D721Med (cell line): ENCODE measurements around the gene COBL.

ENCODE experiments used
- DNase-seq: peaks from one replicate; pipeline ENCODE4 v3.0.0; 2011; ENCODE audit warnings: low spot score; ENCODE audit not compliant: insufficient read length
- FAIRE-seq: peaks from 2 replicates; lab custom pipeline; 2011; peaks lifted over from hg19 to GRCh38; lab: Jason Lieb, UNC
- TF ChIP-seq, protein P1 (sequence below): IDR thresholded peaks from 2 replicates; pipeline ENCODE4 v1.5.1; 2012; ENCODE audit warnings: mild to moderate bottlenecking, control low read depth; ENCODE audit not compliant: insufficient read depth; ENCODE audit errors: missing control alignments

The COBL gene

DNA sequence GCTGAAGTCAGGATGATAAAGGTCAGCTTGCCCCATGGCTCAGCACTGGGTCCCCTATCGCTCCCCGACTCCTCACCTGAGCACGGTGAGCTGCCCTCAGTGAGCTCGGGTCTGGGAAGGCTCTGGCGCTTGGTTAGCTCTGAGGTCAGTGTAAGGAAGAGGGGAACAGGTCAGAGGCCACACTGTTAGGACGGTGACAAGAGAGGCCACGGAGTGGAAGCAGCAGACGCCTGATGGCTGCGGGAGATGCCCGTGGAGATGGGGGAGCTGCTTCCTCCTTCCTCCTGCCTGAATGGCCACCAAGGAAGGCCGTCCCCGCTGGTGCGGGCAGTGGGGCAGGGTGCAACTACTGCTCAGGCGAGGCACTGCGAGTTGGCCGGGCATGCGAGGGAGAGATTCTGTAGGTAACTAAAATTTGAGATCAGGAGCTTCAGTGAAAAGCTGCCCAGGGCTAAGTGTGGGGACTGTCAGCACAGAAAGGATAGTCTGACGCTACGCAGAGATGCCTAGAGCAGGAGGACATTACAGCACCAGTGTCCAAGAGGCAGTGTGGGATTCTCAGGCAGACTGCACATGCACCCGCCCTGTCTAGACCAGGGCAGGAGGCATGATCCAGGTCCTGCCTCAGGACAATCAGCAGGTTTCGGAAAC lies 302.6 kb downstream of the COBL start:
- DNase-seq (no peak), FAIRE-seq (no peak)
- TF ChIP-seq, protein P1, sequence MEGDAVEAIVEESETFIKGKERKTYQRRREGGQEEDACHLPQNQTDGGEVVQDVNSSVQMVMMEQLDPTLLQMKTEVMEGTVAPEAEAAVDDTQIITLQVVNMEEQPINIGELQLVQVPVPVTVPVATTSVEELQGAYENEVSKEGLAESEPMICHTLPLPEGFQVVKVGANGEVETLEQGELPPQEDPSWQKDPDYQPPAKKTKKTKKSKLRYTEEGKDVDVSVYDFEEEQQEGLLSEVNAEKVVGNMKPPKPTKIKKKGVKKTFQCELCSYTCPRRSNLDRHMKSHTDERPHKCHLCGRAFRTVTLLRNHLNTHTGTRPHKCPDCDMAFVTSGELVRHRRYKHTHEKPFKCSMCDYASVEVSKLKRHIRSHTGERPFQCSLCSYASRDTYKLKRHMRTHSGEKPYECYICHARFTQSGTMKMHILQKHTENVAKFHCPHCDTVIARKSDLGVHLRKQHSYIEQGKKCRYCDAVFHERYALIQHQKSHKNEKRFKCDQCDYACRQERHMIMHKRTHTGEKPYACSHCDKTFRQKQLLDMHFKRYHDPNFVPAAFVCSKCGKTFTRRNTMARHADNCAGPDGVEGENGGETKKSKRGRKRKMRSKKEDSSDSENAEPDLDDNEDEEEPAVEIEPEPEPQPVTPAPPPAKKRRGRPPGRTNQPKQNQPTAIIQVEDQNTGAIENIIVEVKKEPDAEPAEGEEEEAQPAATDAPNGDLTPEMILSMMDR = no peak

DNA sequence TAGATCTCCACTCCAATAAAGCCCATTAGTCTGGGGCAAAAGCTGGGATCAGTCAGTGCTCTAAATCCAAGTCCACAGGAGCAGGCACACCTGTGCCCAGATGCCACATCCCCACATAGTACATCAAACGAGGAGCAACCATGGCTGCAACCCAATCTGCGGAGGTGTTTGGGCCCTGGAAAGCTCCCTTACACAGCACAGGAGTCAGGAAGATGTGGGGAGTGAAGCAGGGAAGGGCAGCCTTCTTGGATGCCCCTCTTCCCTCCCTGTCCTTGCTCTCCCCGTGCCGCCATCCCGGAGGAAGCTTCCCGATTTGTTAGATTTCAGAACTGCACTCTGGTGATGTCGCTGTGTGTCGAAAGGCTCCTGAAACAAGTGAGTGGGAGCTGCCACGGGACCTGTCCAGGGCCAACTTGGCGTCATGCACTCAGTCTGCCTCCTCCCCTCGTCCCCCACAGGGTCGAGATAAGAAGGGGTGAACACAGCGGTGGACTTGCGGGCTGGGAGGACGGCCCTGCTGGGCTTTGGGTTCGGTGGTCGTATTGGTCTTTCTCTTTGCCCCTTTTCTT lies 303.3 kb downstream of the COBL start:
- TF ChIP-seq, protein P1 = no peak
- FAIRE-seq (no peak), DNase-seq (no peak)

DNA sequence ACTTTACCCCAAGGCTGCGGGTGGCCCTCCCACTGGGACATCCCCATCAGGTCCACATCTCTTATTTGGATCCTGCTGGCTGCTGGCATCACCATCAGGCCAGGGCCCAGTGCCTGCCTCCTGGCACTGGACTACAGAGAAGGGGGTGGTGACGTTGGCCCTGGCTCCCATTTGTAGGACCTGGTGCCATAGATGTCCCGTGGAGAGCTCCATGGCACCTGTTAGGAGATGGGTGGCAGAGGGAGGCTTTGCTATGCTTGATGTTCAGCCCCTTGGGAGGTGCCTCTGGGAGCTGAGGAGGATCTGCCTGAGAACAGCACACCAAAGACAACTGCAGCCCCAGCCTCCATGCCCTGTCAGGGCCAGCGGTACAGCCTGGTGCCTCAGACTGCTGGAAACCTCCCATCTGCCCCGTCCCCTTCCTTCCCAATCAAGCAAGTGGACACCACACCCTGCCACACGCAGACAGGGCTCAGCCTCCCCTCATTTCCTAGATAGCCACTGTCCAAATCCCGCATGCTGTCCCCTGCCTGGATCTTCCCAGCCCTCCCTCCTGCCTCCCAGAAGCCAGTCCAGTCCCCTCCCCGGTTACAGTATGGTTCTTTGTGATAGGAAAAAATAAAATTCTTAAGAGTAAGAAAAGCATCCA lies 303.9 kb downstream of the COBL start:
- TF ChIP-seq, protein P1 = no peak
- no peak for FAIRE-seq

DNA sequence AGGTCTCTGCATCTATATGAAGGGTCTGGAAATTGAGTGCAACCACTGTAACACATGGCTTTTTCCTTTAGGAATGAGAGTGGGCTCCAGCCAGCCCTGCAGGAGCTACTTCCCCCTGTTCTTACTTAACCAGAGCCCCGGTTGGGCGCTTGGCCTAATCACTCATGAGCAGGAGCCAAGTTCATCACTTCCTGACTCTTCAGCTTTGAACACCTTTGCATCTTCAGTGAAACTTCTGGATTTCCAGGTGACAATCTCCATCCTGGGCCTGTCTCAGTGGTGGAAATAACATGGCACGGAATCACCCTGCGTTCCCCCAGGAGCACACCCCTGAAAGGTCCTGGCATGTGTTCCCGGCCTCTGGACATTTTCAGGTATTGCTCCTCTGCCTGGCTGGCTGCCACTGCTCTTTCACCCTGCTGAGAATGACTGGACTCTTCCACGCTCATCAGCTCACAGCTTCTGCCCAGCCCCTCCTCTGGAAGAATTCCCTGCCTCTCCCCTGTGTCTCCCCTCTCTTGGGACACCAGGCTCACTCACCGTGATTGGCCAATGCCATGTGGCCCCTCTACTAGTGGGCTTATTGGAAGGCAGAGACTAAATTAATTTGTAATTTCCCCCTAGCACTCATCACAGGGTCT lies 304.8 kb downstream of the COBL start:
- TF ChIP-seq, protein P1 = no peak
- DNase-seq = no peak
- no peak for FAIRE-seq

More for the DNA sequence above, 303.9 kb downstream of the COBL start:
- no peak for DNase-seq

DNA sequence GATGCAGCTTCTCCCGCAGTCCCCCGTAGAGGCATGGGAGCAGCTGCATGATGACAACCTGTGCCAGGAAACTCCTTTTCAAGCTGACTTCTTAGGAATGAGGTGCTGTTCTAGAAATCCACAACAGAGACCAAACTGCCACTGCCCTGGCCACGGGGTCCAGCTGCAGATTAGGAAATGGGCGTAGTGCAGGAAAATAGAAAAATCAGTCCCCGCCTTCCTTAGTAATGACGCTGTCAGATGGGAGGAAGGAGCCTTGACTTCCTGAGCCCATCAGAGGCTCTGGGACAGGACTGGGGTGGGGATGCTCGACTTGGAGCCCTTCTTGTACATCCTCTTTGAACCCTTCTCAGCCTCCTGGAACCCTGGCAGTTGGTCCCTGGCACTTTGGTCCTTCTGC lies 306.1 kb downstream of the COBL start:
- FAIRE-seq (no peak), DNase-seq (no peak)
- TF ChIP-seq, protein P1 = no peak

DNA sequence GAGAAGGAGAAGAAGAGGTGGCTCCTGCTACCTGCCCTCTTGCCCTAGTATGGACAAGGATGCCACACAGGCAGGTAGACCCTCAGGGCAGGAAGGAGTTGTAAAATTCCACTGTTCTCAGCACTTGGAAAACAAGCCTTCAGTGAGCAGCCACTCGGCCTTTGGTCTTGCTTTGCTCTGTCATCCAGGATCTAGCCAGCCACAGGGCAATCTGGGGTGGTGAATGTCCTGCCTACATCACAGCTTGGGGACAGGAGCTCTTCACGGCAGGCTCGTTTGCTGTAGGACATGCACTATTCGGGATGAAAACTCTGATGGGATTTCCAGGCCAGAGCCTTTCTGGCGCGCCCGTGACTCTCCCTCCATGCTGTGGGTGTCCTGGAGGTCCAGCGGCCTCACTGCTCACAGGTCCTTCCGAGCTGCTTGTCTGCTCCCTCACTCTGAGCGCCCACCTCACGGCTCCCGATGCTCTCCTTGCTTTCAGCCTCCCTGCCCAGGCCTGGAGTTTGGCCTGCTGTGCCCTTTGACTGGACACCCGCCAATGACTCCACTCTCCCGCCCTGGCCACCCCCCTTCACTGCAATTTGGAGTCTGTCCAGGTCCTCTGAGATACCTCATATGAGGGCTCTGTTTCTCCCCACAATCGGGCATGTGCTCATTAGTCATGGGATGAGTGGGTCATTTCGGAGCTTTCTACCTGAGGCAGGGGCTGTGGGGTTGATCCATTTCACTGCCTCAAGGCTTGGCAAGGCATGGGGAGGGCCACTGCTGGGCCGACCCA lies 306.7 kb downstream of the COBL start:
- TF ChIP-seq, protein P1 = no peak
- FAIRE-seq (no peak), DNase-seq (no peak)
